HL-60 (cell line): Measurements from ENCODE around the gene HRH3.

Experiments
- CTCF ChIP-seq: IDR thresholded peaks from one replicate; pipeline ENCODE4 v1.5.1; 2011; ENCODE audit warnings: low read length, control low read depth, inconsistent platforms; ENCODE audit not compliant: insufficient read depth
- POLR2AphosphoS5 ChIP-seq: IDR thresholded peaks from 2 replicates; pipeline ENCODE4 v1.6.1; 2012; ENCODE audit warnings: low read depth
- TF ChIP-seq, protein P1 (sequence below): IDR thresholded peaks from 2 replicates; pipeline ENCODE4 v1.6.1; 2012; ENCODE audit warnings: low read depth; ENCODE audit not compliant: insufficient replicate concordance

GRCh38 chr20:62262064-62262463 lies 42.0 kb upstream of the HRH3 start:
- TF ChIP-seq CTCF: no peak
- TF ChIP-seq, protein P1, sequence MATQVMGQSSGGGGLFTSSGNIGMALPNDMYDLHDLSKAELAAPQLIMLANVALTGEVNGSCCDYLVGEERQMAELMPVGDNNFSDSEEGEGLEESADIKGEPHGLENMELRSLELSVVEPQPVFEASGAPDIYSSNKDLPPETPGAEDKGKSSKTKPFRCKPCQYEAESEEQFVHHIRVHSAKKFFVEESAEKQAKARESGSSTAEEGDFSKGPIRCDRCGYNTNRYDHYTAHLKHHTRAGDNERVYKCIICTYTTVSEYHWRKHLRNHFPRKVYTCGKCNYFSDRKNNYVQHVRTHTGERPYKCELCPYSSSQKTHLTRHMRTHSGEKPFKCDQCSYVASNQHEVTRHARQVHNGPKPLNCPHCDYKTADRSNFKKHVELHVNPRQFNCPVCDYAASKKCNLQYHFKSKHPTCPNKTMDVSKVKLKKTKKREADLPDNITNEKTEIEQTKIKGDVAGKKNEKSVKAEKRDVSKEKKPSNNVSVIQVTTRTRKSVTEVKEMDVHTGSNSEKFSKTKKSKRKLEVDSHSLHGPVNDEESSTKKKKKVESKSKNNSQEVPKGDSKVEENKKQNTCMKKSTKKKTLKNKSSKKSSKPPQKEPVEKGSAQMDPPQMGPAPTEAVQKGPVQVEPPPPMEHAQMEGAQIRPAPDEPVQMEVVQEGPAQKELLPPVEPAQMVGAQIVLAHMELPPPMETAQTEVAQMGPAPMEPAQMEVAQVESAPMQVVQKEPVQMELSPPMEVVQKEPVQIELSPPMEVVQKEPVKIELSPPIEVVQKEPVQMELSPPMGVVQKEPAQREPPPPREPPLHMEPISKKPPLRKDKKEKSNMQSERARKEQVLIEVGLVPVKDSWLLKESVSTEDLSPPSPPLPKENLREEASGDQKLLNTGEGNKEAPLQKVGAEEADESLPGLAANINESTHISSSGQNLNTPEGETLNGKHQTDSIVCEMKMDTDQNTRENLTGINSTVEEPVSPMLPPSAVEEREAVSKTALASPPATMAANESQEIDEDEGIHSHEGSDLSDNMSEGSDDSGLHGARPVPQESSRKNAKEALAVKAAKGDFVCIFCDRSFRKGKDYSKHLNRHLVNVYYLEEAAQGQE: no peak
- no peak for TF ChIP-seq POLR2AphosphoS5
